Ovary (tissue), 9 donors: ENCODE measurements around the gene IQSEC3. TPM values are rescaled to one million over a fixed set of nuclear protein-coding genes. Genes with fewer than 3 reads are reported as not detected.
"Not testable (repeated sequence)": the region's sequence is repeated elsewhere in the genome, so short reads cannot be mapped to it uniquely, and the experiment has no call there.

Experiments used
- DNase-seq, 5 donors: peaks; one replicate each; pipeline ENCODE4 v3.0.0-alpha.2; 2019 to 2020
- H3K27ac ChIP-seq, 2 donors: fragments of 200-600 bp; one replicate each; pipeline versions ENCODE4 v1.5.1 to v1.8.0; 2019 to 2022
- H3K27me3 ChIP-seq: fragments of 200-600 bp; one replicate; pipeline ENCODE4 v1.8.0; 2022
- H3K36me3 ChIP-seq: fragments of 200-600 bp; sonication (generic); one replicate; pipeline ENCODE4 v1.5.1; 2019
- H3K4me1 ChIP-seq: one replicate; pipeline ENCODE4 v1.8.1; 2013; ENCODE audit warnings: mild to moderate bottlenecking, moderate library complexity; ENCODE audit not compliant: insufficient read depth
- H3K4me3 ChIP-seq: fragments of 200-600 bp; sonication (generic); one replicate; pipeline ENCODE4 v1.5.1; 2017
- H3K9me3 ChIP-seq, 2 donors: fragments of 200-600 bp in 1 of 2; sonication (generic) in 1 of 2; one replicate each; pipeline versions ENCODE4 v1.5.1 to v1.8.1; 2013 to 2019; ENCODE audit warnings: mild to moderate bottlenecking in 1 of 2, moderate library complexity in 1 of 2
- EP300 ChIP-seq: sonication (generic); formaldehyde crosslinking; IDR thresholded peaks from one replicate; pipeline ENCODE4 v1.6.1; 2017; ENCODE audit warnings: antibody characterized with exemption
- POLR2A ChIP-seq: fragments of 450-650 bp; IDR thresholded peaks from one replicate; pipeline ENCODE4 v1.6.1; 2017; ENCODE audit warnings: antibody characterized with exemption, mild to moderate bottlenecking, moderate library complexity
- WGBS, 3 donors: extraction: QIAGEN DNeasy Blood & Tissue Kit in 1 of 3; methylation state at CpG; one replicate each; pipeline versions ENCODE4 v1.1.5 to v1.1.7; 2013 to 2017; 5-methylcytosine and 5-hydroxymethylcytosine counted together
- intact Hi-C, 4 donors: fragments of 100-400 bp; cut with DNase I; formaldehyde crosslinking; loops; one replicate each; pipeline versions ENCODE4 v1.11.0 to v1.15.1; 2022 to 2023
- polyA plus RNA-seq, 2 donors: library from polyadenylated mRNA; stranded (reverse); fragments of 200-250 nt in 1 of 2; fragments of 350-450 nt in 1 of 2; fragmentation: Illumina TruSeq in 1 of 2; extraction: RNeasy Lipid Tissue Mini Kit (QIAGEN cat#74804) in 1 of 2; gene quantifications; one replicate each; pipeline ENCODE4 v1.2.3, GENCODE V29; 2013 to 2014
- total RNA-seq, 7 donors: library from RNA; depleted of rRNA in 2 of 7; stranded (reverse); fragments of >200 nt in 2 of 7; fragmentation: NEBNext Ultra II Directional in 3 of 7; extraction: Animal tissue kit (Norgen Biotek cat#: 25700) in 3 of 7; gene quantifications; one replicate each; pipeline versions ENCODE4 v1.1.0 to v1.2.4, GENCODE V29; 2016 to 2023
- TF ChIP-seq, protein P1 (sequence below), 3 donors: fragments of 450-650 bp in 2 of 3; fragments of 200-600 bp in 1 of 3; IDR thresholded peaks; one replicate each; pipeline versions ENCODE4 v1.5.1 to v1.8.0; 2016 to 2022; ENCODE audit warnings: antibody characterized with exemption in 3 of 3, mild to moderate bottlenecking in 1 of 3
- donor health status: DM: no; HTN: no; CAD: no; lungs with moderate emphysema.
- donor health status: DM: no; HTN: no; CAD: no.
- donor health status: Bipolar disorder and iron deficiency.
- donor health status: DM: yes; HTN: yes; CAD: no.
- donor health status: DM: no; HTN: no; CAD: no.
- donor health status: DM: yes; HTN: yes; CAD: no.

The IQSEC3 gene
- total and polyA plus RNA-seq, 9 donors, result 0.88 to 10.0 (median 3.0) TPM

- H3K36me3 ChIP-seq, intact Hi-C loops, H3K4me3 ChIP-seq, H3K27ac ChIP-seq, H3K9me3 ChIP-seq, H3K27me3 ChIP-seq, DNase-seq, H3K4me1 ChIP-seq: not testable (repeated sequence)
- 58 to 71% (median 60%) methylated on average over 3 of the region's 3 CpGs for WGBS, 3 donors
Observed at GRCh38 chr12:47699-48226, 18.8 kb upstream of the IQSEC3 start.

GRCh38 chr12:49149-49548, 17.4 kb upstream of the IQSEC3 start:
- H3K27ac ChIP-seq, H3K27me3 ChIP-seq, H3K9me3 ChIP-seq, intact Hi-C loops, H3K4me1 ChIP-seq, H3K36me3 ChIP-seq, H3K4me3 ChIP-seq, DNase-seq: not testable (repeated sequence)
- 65 to 73% (median 68%) methylated on average over 5 of the region's 5 CpGs for WGBS, 3 donors

GRCh38 chr12:51087-51486, 15.5 kb upstream of the IQSEC3 start:
- WGBS, 3 donors, result 63 to 69% (median 68%) methylated on average over 5 of the region's 5 CpGs
- H3K4me1 ChIP-seq, H3K27ac ChIP-seq, H3K27me3 ChIP-seq, intact Hi-C loops, H3K36me3 ChIP-seq, DNase-seq, H3K4me3 ChIP-seq, H3K9me3 ChIP-seq: not testable (repeated sequence)

DNA sequence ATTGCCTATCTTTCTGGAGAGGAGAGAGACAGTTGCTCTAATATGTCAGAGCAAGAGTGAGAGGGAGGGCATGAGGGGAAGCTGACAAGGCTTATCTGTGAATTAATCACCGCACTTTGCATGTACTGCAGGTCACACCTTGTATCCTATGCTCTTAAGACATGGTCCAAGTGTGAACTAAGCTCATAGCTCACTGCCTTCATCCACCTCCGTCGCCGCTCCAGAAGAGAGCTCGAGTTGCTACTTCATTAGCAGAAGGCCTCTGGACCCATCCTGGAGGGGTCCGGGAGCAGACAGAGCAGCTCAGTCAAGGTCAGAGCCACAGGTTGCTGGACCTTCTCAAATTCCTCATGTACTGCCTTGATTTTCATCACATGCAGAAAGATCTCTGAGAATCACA, 14.6 kb upstream of the IQSEC3 start:
- H3K27me3 ChIP-seq, intact Hi-C loops, H3K4me1 ChIP-seq, H3K36me3 ChIP-seq, H3K4me3 ChIP-seq, H3K27ac ChIP-seq, DNase-seq, H3K9me3 ChIP-seq: not testable (repeated sequence)
- WGBS, 3 donors, result 57 to 70% (median 68%) methylated on average over 6 of the region's 6 CpGs

DNA sequence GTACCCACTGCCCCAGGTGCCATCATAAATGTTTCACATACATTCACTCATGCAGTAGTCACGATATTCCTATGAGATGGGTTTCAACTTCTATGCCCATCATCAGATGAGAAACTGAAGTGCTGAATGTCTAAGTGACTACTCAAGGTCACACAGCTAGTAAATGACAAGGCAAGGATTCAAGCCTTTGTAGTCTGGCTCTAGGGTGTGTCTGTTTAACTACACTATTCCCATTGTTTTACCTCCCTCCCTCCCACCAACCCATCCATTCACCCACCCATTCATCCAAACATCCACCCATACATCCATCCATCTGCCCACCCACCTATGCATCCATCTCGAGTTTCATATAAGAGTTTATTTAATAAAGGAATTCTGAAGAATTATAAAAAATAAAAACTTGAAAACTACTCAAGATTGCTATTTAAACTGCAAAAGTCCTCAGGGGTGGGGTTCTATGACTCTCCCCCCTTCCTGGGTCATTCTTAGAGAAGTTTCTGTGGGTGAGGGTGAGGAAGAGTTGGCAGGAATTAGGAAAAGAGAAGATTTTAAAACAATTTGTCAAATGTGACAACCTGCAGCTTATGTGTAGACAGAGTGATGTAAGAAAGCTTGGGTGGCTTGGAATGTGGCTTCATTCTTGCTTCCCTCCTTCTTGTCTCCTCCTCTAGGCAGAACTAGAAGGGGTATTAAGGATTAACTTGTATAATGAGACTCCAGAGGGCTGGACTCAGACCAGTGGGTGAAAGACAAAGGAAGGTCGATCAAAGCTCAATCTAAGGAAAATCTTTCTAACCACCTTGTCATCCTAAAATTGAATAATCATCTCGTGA, 13.4 kb upstream of the IQSEC3 start:
- not testable (repeated sequence) for H3K27me3 ChIP-seq

DNA sequence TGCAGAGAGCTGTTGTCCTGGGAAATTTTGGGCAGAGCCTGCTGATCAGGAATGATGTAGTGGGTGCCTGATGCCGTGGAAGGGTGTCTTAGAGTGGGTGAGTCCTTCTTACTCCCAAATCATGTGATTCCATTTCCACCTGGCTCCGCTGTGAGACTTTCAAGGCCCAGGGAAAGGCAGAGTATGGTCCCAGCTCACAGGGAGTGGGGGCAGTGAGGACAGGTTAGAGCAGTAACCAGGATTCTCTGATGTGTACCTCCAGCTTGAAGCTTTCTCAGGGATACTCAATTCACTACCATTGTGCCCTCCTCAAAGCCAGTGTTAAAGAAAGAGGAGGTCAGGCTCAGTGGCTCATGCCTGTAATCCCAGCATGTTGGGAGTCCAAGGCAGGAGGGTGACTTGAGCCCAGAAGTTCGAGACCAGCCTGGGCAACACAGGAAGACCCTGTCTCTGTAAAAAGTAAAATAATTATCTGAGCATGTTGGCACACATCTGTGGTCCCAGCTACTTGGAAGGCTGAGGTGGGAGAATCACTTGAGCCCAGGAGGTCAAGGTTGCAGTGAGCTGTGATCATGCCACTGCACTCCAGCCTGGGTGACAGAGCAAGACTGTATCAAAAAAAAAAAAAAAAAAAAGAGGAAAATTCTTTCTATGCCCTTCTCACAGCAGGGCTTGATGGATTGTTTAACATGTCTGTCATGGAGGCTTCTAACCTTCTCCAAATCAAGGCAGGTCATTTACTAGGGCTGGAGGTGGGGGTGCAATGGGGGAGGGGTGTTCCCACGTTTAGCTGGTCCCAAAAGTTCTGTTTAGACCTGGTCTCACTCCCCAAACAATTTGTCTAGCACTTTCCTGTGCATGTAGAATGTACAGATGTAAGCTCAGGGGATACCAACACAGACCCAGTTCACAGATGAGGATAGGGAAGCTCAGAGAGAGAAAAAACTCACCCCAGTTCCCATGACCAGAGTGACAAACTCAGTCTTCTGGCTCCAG, 12.5 kb upstream of the IQSEC3 start:
- H3K27ac ChIP-seq, result no peak overlapping the region
- no peak for DNase-seq
- WGBS, 3 donors, result 39 to 43% (median 43%) methylated on average over 4 of the region's 4 CpGs
- no peaks in the 10 kb centered on the region for H3K36me3 ChIP-seq
- TF ChIP-seq EP300 (no peak), POLR2A (no peak)
- TF ChIP-seq, protein P1, sequence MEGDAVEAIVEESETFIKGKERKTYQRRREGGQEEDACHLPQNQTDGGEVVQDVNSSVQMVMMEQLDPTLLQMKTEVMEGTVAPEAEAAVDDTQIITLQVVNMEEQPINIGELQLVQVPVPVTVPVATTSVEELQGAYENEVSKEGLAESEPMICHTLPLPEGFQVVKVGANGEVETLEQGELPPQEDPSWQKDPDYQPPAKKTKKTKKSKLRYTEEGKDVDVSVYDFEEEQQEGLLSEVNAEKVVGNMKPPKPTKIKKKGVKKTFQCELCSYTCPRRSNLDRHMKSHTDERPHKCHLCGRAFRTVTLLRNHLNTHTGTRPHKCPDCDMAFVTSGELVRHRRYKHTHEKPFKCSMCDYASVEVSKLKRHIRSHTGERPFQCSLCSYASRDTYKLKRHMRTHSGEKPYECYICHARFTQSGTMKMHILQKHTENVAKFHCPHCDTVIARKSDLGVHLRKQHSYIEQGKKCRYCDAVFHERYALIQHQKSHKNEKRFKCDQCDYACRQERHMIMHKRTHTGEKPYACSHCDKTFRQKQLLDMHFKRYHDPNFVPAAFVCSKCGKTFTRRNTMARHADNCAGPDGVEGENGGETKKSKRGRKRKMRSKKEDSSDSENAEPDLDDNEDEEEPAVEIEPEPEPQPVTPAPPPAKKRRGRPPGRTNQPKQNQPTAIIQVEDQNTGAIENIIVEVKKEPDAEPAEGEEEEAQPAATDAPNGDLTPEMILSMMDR (IDR thresholded peaks at IDR 0.05), result no peak
- intact Hi-C loops, result no loop called here
- H3K27me3 ChIP-seq, result no peaks in the 10 kb centered on the region
- H3K4me1 ChIP-seq, result no peaks in the 10 kb centered on the region
- H3K4me3 ChIP-seq, result no peak overlapping the region
- H3K9me3 ChIP-seq, result no peaks in the 10 kb centered on the region

More for the DNA sequence above, 13.4 kb upstream of the IQSEC3 start:
- H3K9me3 ChIP-seq, DNase-seq, H3K4me3 ChIP-seq, H3K4me1 ChIP-seq, H3K36me3 ChIP-seq, intact Hi-C loops, H3K27ac ChIP-seq: not testable (repeated sequence)
- WGBS, 3 donors, result 52 to 64% (median 58%) methylated on average over 4 of the region's 4 CpGs
